Nephron progenitor cell (in vitro differentiated cells): ENCODE measurements around the gene MYO7B.

Experiments used
- DNase-seq: peaks from one replicate; pipeline ENCODE4 v3.0.0; 2021
- H3K27ac Mint-ChIP-seq: 2 replicates; pipeline ENCODE4 v1.8.0; 2021; ENCODE audit warnings: mild to moderate bottlenecking, moderate library complexity, mixed read lengths
- H3K27me3 Mint-ChIP-seq: 2 replicates; pipeline ENCODE4 v1.8.0; 2021; ENCODE audit warnings: mild to moderate bottlenecking, low read depth, mixed read lengths; ENCODE audit not compliant: poor library complexity
- H3K36me3 Mint-ChIP-seq: 2 replicates; pipeline ENCODE4 v1.8.0; 2021; ENCODE audit warnings: low read depth, mixed read lengths
- H3K4me1 Mint-ChIP-seq: 2 replicates; pipeline ENCODE4 v1.8.0; 2021; ENCODE audit warnings: mixed read lengths
- H3K4me3 Mint-ChIP-seq: 2 replicates; pipeline ENCODE4 v1.8.0; 2021; ENCODE audit warnings: mild to moderate bottlenecking, moderate library complexity, mixed read lengths
- H3K9me3 Mint-ChIP-seq: 2 replicates; pipeline ENCODE4 v1.8.0; 2021; ENCODE audit warnings: mild to moderate bottlenecking, moderate library complexity, mixed read lengths
- TF ChIP-seq, protein P1 (sequence below): fragments of 200-600 bp; sonication (generic); IDR thresholded peaks from 2 replicates; pipeline ENCODE4 v1.5.0; 2021; ENCODE audit warnings: antibody characterized with exemption

MYO7B gene

GRCh38 chr2:127608061-127609030 is 72.9 kb downstream of the MYO7B start:
- TF ChIP-seq, protein P1, sequence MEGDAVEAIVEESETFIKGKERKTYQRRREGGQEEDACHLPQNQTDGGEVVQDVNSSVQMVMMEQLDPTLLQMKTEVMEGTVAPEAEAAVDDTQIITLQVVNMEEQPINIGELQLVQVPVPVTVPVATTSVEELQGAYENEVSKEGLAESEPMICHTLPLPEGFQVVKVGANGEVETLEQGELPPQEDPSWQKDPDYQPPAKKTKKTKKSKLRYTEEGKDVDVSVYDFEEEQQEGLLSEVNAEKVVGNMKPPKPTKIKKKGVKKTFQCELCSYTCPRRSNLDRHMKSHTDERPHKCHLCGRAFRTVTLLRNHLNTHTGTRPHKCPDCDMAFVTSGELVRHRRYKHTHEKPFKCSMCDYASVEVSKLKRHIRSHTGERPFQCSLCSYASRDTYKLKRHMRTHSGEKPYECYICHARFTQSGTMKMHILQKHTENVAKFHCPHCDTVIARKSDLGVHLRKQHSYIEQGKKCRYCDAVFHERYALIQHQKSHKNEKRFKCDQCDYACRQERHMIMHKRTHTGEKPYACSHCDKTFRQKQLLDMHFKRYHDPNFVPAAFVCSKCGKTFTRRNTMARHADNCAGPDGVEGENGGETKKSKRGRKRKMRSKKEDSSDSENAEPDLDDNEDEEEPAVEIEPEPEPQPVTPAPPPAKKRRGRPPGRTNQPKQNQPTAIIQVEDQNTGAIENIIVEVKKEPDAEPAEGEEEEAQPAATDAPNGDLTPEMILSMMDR = no peak
- DNase-seq = no peak
- Mint-ChIP-seq H3K4me3 (no peak overlapping the region), H3K9me3 (peaks cover 17% of the 10 kb centered on the region), H3K4me1 (no peaks in the 10 kb centered on the region), H3K27ac (no peak overlapping the region), H3K27me3 (peaks cover 19% of the 10 kb centered on the region), H3K36me3 (no peaks in the 10 kb centered on the region)

GRCh38 chr2:127609031-127609751 is 73.7 kb downstream of the MYO7B start:
- Mint-ChIP-seq H3K27ac (no peak overlapping the region), H3K27me3 (peaks cover 19% of the 10 kb centered on the region), H3K4me3 (no peak overlapping the region), H3K4me1 (no peaks in the 10 kb centered on the region), H3K36me3 (no peaks in the 10 kb centered on the region), H3K9me3 (peaks cover 19% of the 10 kb centered on the region)
- TF ChIP-seq, protein P1 = no peak
- no peak for DNase-seq

- peaks cover 21% of the 10 kb centered on the region for H3K27me3 Mint-ChIP-seq
- H3K36me3 Mint-ChIP-seq = no peaks in the 10 kb centered on the region
- no peak overlapping the region for H3K4me3 Mint-ChIP-seq
- no peaks in the 10 kb centered on the region for H3K4me1 Mint-ChIP-seq
- TF ChIP-seq, protein P1 = no peak
- no peak for DNase-seq
- no peak overlapping the region for H3K27ac Mint-ChIP-seq
- peaks cover 17% of the 10 kb centered on the region for H3K9me3 Mint-ChIP-seq
Measured at GRCh38 chr2:127609818-127610217, 74.3 kb downstream of the MYO7B start.

DNA sequence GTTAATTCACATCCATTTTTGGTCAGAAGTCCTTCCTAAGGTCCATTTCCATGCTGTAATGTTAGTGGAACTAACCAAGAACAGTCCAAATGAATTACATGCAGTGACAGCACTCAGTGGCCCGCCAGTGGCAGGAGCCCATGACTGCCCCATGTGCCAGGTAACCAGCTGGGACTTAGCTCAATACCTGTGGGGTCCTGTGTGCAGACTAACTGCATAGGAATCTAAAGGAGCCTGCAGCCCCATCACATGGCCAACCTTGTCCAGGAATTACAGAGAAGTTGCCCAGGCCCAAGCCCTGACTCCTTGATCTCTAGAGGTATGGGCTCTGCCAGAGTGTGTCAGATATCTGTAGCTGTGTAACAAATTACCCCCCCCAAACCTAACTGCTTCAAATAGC is 75.1 kb downstream of the MYO7B start:
- DNase-seq = no peak
- no peaks in the 10 kb centered on the region for H3K36me3 Mint-ChIP-seq
- TF ChIP-seq, protein P1 = no peak
- H3K27ac Mint-ChIP-seq = no peak overlapping the region
- H3K9me3 Mint-ChIP-seq = peaks cover 18% of the 10 kb centered on the region
- H3K4me1 Mint-ChIP-seq = peaks cover 7% of the 10 kb centered on the region
- H3K27me3 Mint-ChIP-seq = peaks cover 20% of the 10 kb centered on the region
- H3K4me3 Mint-ChIP-seq = no peak overlapping the region

DNA sequence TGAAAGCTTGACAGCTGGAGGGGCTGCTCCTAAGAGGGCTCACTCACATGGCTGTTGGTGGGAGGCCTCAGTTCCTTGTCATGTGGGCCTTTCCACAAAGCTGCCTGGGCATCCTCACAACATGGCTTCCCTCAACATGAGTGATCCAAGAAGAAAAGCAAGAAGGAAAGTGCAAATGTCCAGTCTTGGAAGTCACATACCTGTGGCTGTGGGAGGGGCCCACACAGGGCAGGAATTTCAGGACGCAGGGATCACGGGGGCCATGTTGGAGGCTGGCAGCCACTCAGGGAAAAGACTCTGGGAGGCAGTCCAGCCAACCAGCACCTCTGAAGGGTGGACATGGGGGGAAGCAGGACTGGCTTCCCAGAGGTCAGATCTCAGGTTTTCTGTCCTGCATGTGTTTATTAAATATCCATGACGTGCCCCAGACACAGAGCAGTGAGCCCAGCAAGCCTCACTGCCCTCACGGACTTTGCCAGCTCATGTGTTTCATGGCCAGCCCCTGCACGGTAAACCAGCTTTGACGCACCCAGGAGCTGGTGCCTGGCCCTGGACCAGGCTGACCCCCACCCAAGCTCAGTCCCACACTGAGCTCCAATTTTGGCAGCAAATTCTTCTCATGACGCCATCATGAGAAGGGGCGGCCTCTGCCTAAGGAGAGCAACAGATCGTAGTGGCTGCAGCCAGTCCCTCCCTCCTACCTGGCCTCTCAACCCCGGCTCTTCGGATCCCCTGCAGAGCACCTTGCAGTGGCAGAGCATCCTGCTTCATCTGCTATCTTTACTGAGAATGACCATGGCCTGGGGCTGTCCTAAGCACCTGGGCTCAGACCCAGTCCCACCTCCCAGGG is 75.8 kb downstream of the MYO7B start:
- TF ChIP-seq, protein P1 = no peak
- no peak for DNase-seq
- no peaks in the 10 kb centered on the region for H3K36me3 Mint-ChIP-seq

More for the DNA sequence above, 75.8 kb downstream of the MYO7B start:
- peaks cover 20% of the 10 kb centered on the region for H3K9me3 Mint-ChIP-seq
- peaks cover 26% of the 10 kb centered on the region for H3K27me3 Mint-ChIP-seq
- H3K4me1 Mint-ChIP-seq = peaks cover 14% of the 10 kb centered on the region
- H3K27ac Mint-ChIP-seq = no peak overlapping the region
- no peak overlapping the region for H3K4me3 Mint-ChIP-seq
